GM18867 (cell line): ENCODE results near the gene PDX1.

ENCODE experiments used
- ATAC-seq: cut with Tn5 transposase; IDR thresholded peaks from one replicate; pipeline ENCODE4 v1.9.1; 2021; ENCODE audit warnings: mild to moderate bottlenecking, moderate library complexity; ENCODE audit not compliant: unreplicated experiment

Gene PDX1

GRCh38 chr13:27921961-27922882 is 2.4 kb downstream of the PDX1 start:
- no peak for ATAC-seq

GRCh38 chr13:27922883-27923612 is 3.2 kb downstream of the PDX1 start:
- no peak for ATAC-seq

GRCh38 chr13:27923794-27924528 is 4.2 kb downstream of the PDX1 start:
- no peak for ATAC-seq

GRCh38 chr13:27924529-27925141 is 4.8 kb downstream of the PDX1 start:
- ATAC-seq = no peak

GRCh38 chr13:27925220-27925991 is 5.6 kb downstream of the PDX1 start:
- no peak for ATAC-seq

- ATAC-seq = no peak
Observed at GRCh38 chr13:27926644-27927434, 7.0 kb downstream of the PDX1 start.

- no peak for ATAC-seq
Observed at GRCh38 chr13:27927444-27928352, 7.9 kb downstream of the PDX1 start.

- no peak for ATAC-seq
Observed at GRCh38 chr13:27928353-27928804, 8.6 kb downstream of the PDX1 start.

GRCh38 chr13:27928805-27929753 is 9.3 kb downstream of the PDX1 start:
- no peak for ATAC-seq

- no peak for ATAC-seq
Observed at GRCh38 chr13:27929868-27930267, 10.1 kb downstream of the PDX1 start.

- ATAC-seq = no peak
Observed at GRCh38 chr13:27933118-27933517, 13.3 kb downstream of the PDX1 start.

GRCh38 chr13:27933580-27934328 is 14.0 kb downstream of the PDX1 start:
- ATAC-seq = no peak

GRCh38 chr13:27942972-27943371 is 23.2 kb downstream of the PDX1 start:
- no peak for ATAC-seq

- no peak for ATAC-seq
Observed at GRCh38 chr13:27952876-27953675, 33.3 kb downstream of the PDX1 start.

- peak; percentile 78 for ATAC-seq
Observed at GRCh38 chr13:27953676-27954405, 34.0 kb downstream of the PDX1 start.
